ENCODE data around the gene ZFYVE28. TPM values are rescaled to one million over a fixed set of nuclear protein-coding genes. Genes with fewer than 3 reads are reported as not detected.

Gene ZFYVE28
- total RNA-seq, 3 donors from 2014 or later: 12.3 to 14.1 (median 13.9) TPM

GRCh38 chr4:2438822-2439718 lies 20.6 kb upstream of the ZFYVE28 start:
- no peak for DNase-seq (ENCODE audit: low spot score in 2 of 2)
- no peak overlapping the region for H3K27ac ChIP-seq

GRCh38 chr4:2437475-2438215 lies 19.2 kb upstream of the ZFYVE28 start:
- Histone ChIP-seq H3K27me3 (peaks cover 0 to 4% of the 10 kb centered on the region in 2 donors), H3K27ac (no peak overlapping the region), H3K36me3 (no peaks in the 10 kb centered on the region), H3K9me3 (no peaks in the 10 kb centered on the region), H3K4me1 (no peaks in the 10 kb centered on the region), H3K4me3 (no peak overlapping the region)
- intact Hi-C loops (cut with DNase I; ENCODE audit: low total_unique reads): no loop called here
- no peak for DNase-seq (ENCODE audit: low spot score in 2 of 2)
- TF ChIP-seq POLR2A (IDR thresholded peaks at IDR 0.05) (no peak), CTCF (IDR thresholded peaks at IDR 0.05) (no peak), POLR2AphosphoS5 (IDR thresholded peaks at IDR 0.05) (no peak)

More at GRCh38 chr4:2438822-2439718, 20.6 kb upstream of the ZFYVE28 start:
- TF ChIP-seq POLR2A (IDR thresholded peaks at IDR 0.05) (no peak), CTCF (IDR thresholded peaks at IDR 0.05) (no peak), POLR2AphosphoS5 (IDR thresholded peaks at IDR 0.05) (no peak)
- Histone ChIP-seq H3K4me1 (no peaks in the 10 kb centered on the region), H3K4me3 (no peak overlapping the region), H3K9me3 (no peaks in the 10 kb centered on the region), H3K27me3 (peaks cover 0 to 4% of the 10 kb centered on the region in 2 donors), H3K36me3 (no peaks in the 10 kb centered on the region)
- intact Hi-C loops (cut with DNase I; ENCODE audit: low total_unique reads): no loop called here

- intact Hi-C loops (cut with DNase I; ENCODE audit: low total_unique reads): no loop called here
Measured at GRCh38 chr4:2436761-2437474, 18.5 kb upstream of the ZFYVE28 start.

GRCh38 chr4:2436301-2436700 lies 17.9 kb upstream of the ZFYVE28 start:
- Histone ChIP-seq H3K36me3 (no peaks in the 10 kb centered on the region), H3K9me3 (no peaks in the 10 kb centered on the region), H3K4me1 (no peaks in the 10 kb centered on the region), H3K27me3 (peaks cover 0 to 4% of the 10 kb centered on the region in 2 donors), H3K4me3 (no peak overlapping the region), H3K27ac (no peak overlapping the region)
- intact Hi-C loops (cut with DNase I; ENCODE audit: low total_unique reads): no loop called here
- TF ChIP-seq POLR2A (IDR thresholded peaks at IDR 0.05) (no peak), CTCF (IDR thresholded peaks at IDR 0.05) (no peak), POLR2AphosphoS5 (IDR thresholded peaks at IDR 0.05) (no peak)
- no peak for DNase-seq (ENCODE audit: low spot score in 2 of 2)

More at GRCh38 chr4:2436761-2437474, 18.5 kb upstream of the ZFYVE28 start:
- TF ChIP-seq POLR2AphosphoS5 (IDR thresholded peaks at IDR 0.05): no peak
- no peak for TF ChIP-seq CTCF (IDR thresholded peaks at IDR 0.05)
- no peak for TF ChIP-seq POLR2A (IDR thresholded peaks at IDR 0.05)
- Histone ChIP-seq H3K4me1 (no peaks in the 10 kb centered on the region), H3K9me3 (no peaks in the 10 kb centered on the region), H3K27ac (no peak overlapping the region), H3K27me3 (peaks cover 0 to 4% of the 10 kb centered on the region in 2 donors), H3K4me3 (no peak overlapping the region), H3K36me3 (no peaks in the 10 kb centered on the region)
- no peak for DNase-seq (ENCODE audit: low spot score in 2 of 2)
